CD4-positive, alpha-beta T cell treated with Interleukin-2 at 100 ng/mL for 4 hours (primary cell): ENCODE data around the gene SH3BP4.

Experiments used
- DNase-seq: peaks from one replicate; pipeline ENCODE4 v3.0.0-alpha.2; 2020; ENCODE audit warnings: low spot score

SH3BP4 gene

DNA sequence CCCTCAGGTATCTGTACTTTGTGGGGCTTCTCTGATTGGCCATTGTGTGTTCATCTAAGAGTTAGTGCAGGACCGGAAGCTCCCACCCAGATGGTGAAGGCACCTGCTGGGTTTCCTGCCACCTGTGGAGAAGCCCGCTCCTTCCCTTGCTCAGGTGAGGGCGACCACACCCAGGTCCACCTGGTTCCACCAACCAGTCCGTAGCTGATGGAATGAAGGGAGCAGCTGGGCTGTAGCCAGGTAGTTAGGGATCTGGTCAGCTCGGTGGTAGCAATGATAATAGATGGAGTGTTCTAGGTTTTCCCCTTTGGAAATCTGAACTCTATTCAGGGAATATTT, 16.0 kb downstream of the SH3BP4 start:
- no peak for DNase-seq

DNA sequence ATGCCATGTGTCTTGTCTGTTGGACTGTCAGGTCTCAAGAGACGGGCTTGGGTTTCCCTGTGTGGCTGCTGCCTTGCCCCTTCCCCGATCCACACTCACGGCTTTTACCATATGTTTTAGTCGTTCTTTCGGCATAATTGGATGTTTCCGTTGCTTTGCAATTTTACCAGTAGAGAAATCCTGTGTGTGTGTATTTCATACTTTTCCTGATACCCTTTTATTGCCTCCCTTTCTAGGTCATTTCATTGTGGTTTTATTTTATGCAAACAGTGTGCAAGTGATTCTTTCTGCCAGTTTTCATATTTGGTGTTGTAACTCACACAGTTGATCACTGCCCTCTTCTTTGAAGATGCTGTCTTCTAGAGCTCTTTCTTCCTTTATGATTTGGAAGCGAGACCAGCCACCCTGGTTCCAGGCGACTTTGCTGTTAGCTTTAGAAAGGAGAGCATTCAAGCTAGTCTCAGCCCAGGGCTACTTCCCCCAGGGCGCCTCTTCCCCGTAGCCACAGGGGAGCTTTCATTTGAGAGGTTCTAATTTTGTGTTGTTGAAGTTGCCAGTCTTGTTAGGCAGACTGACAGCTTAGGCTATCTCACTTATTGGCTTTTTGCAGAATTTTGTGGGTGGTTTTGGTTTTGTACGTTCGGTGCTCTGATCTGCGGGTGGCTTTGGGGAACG, 17.0 kb downstream of the SH3BP4 start:
- no peak for DNase-seq

DNA sequence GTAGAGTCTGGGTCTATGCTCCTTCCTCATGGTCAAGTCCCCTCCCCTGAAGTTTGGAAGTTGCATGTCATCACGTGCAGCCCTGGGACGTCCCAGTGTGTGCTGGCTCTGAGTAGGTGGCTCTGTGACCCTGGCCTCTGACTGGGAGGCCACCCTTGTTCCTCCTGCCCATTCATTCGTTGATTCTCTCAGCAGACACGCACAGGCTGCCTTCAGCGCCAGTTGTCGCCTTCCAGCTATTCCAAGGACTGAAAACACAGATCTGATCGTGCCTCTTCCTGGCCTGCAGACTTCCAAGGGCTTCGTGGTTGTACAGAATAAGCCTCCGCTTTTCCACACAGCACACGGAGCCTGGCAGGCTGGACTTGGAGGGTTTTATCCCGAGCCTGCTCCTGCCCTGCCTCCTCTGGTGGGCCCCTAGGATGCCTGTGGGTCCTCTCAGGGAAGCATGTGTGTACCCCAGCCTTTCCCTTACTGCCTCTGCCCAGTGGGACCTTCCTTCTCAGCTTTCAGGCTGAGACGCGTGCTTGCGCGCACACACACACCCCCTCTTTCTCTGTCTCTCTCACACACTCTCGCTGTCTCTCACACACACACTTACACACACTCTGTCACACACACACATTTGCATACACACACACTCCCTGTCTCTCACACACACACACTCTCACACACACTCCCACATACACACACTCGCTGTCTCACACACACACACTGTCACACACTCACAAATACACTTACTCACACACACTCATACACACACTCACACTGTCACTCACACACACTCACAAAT, 17.7 kb downstream of the SH3BP4 start:
- no peak for DNase-seq

DNA sequence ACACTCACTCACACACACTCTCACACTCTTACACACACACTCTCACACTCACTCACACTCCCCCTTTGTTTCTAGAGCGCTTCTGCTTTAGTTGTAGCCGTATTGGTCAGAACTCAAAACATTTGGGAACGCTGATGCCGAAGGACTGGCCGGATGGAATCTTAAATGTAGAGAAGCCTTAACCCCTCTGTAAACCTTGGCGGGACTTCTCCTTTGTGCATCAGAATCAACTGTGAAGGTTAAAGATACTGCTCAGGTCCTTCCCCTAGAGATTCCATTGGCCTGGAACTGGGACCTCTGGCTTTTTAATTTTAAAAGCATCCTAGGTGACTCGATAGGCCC, 18.3 kb downstream of the SH3BP4 start:
- no peak for DNase-seq

DNA sequence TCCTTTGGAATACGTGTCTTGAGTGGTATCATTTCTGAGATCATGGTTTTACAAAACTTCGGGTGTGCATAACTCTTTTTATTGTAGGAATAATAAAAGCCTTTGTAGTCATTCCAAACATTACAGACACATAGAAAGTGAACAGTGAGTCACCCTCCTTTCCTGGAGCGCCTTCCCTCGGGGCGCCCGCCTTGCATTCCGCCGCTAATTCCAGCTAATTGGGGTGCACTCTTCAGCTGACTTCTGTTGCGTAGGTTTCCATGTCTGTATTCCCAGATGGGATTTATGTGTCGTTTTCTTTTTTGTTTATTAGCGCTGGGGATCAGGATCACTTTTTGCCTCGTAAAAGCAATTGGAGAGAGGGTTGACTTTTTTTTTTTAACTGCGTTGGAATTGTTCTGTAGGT, 18.7 kb downstream of the SH3BP4 start:
- no peak for DNase-seq

DNA sequence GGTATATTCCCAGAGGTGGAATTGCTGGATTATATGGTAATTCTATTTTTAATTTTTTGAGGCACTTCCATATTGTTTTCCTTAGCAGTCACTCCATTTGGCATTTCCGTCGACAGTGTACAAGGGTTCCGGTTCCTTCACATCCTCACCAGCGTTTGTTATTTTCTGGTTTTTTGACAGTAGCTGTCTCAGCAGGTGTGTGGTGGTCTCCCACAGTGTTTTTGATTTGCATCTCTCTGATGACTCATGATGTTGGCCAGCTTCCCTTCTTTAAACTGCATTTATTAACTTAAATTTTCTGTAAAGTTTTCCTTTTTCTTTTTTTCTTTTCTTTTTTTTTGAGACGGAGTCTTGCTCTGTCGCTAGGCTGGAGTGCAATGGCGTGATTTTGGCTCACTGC, 19.7 kb downstream of the SH3BP4 start:
- no peak for DNase-seq

DNA sequence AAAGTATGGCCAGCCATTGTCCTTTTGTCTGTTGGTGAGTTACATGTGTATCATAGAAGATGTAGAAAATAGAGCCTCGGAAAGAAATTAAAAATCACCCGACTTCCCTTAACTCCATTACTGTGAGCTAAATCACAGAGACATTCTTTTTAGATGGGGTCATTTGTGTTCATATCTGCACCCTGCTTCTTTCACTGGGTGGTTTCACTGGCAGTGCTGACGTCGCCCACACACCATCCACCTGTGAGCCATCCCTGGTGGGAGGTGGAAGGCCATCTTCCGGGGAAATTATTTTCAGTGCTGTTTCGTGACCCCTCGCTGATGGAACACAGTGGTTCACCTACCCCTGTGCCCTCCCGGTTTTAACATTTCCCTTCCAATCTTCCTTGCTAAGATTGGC, 21.2 kb downstream of the SH3BP4 start:
- DNase-seq: no peak

DNA sequence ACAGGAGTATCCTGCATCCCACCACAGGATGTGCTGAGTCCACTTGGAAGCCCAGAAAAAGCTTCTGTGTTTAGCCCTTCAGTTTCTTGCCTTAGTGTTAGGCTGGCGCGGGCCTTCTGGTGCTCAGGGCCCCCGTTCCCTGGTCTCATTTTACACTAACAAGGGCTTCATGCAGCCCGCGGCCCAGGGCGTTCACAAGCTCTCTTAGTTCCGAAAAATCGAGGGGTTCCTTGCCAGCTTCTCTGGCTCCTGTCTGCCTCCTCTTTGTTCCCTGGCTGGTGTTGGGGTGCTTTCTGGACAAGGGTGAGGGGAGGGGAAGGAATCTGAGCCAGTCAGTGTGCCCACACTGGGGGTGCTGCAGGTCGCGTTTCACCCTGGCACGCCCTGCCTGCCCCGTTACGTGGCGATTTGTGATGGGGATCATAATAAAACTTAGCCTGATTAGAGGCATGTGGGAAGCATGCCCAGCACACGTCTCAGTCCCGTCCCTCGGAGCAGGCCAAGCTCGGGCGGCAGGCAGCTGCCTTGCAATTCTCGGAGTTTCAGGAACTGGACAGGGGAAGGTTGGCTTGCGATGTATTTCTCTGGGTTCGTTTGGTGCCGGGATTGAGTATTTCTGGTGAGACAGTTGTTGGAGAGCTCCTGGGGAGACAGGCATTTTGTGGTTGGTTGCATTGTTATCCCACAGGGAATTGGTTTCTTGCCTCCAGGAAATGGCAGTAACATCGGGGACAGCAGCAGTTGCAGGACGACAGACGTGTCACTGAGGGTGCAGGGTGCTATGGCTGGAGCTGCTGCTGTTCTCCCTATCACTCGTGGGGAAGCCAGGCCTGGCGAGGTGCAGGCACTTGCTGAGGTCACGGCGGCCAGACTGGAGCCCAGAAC, 22.9 kb downstream of the SH3BP4 start:
- DNase-seq: no peak

DNA sequence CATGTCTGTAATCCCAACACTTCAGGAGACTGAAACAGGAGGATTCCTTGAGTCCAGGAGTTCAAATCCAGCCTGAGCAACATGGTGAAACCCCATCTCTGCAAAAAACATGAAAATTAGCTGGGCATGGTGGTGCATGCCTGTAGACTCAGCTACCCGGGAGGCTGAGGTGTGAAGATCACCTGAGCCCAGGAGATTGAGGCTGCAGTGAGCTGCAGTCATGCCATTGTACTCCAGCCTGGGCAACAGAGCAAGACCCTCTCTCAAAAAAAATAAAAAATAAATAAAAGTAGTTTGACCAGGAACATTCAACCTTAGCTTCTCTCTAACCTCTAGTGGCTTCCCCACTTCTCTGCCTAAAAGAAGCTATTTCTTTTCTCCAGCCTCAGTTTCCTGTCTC, 23.8 kb downstream of the SH3BP4 start:
- DNase-seq: no peak

DNA sequence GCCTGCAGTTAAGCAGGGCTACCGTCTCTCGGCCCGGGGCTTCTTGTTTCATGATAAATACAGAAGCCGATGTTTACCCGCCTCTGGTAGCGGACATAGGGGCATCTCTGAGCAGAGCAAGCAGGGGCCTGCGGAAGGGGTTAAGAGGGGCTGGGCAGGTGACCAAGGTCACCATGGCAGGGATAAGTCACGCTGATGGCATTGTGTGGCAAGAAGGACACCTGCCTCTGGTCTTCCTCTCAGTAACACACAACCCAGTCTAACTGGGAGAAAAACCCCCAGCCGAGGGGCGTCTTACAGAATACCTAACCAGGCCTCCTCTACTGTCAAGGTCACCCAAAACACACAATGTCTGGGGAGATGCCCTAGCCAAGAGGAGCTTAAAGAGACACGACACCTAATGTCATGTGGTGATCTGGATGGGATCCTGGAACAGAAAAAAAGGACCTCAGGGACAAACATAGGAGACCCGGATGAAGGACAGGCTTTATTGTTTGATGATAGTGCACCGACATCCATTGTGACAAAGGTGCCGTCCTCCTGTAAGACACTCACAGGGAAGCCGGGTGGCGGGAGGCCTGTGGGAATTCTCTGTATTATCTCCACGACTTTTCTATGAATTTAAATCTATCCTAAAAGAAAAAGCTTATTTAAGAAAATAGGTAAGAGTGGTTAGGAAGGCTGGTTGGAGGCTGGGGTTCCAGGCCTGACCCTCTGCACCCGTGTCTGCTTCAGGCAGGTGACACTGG, 24.8 kb downstream of the SH3BP4 start:
- DNase-seq: no peak

DNA sequence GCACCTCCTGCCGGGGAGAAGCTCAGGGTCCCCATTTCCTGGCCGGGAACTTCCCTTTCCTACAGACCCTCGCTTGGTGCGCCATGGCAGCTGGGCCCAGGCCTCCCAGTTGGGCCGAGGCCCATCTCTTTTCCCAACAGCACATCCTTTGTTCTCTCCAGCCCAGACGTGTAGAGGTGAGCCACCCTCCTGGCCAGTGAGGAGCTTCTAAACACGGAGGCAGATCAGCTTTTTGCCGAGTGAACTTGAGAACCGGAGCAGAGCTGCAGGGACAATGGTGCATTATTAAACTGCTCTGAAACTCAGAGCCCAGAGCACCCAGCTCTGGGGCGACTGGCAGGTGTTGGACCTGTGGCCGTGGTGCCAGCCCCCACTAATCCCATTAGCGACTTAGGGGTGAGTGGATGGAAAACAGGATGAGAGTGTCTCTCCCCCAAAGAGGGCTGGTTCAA, 25.4 kb downstream of the SH3BP4 start:
- no peak for DNase-seq

DNA sequence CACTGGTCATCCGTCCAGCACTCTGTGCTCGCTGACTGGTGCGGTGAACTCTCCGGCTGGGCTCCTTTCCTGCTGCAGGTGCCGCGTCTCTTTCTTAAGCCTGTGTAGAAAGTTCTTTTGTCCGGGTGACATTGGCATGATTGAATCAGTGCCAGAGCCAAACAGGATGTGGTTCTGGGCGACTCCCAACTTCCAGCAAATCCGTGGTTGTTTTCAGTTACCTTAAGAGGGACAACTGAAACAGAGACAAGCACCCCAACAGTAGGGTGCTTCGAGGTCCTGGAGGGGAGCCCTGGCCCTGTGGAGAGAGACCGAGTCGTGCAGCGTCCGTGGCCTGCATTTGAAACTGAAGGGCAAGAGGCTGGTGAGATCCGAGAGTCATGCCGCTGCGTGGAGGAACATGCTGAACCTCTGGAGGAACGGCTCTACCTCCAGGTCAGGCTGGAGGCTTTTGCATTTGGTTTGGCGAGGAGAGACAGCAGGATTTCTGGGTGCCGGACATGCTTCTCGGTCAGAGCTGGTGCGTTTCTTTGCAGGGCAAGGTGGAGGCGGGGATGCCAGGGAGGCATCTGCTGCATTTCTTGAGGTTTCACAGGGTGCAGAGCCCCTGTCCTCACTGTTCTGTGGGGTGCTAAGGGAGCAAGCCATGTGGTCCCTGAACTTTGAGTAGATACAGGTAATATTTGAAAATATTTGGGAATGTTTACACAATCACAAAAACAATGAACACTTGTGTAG, 26.8 kb downstream of the SH3BP4 start:
- DNase-seq: no peak

DNA sequence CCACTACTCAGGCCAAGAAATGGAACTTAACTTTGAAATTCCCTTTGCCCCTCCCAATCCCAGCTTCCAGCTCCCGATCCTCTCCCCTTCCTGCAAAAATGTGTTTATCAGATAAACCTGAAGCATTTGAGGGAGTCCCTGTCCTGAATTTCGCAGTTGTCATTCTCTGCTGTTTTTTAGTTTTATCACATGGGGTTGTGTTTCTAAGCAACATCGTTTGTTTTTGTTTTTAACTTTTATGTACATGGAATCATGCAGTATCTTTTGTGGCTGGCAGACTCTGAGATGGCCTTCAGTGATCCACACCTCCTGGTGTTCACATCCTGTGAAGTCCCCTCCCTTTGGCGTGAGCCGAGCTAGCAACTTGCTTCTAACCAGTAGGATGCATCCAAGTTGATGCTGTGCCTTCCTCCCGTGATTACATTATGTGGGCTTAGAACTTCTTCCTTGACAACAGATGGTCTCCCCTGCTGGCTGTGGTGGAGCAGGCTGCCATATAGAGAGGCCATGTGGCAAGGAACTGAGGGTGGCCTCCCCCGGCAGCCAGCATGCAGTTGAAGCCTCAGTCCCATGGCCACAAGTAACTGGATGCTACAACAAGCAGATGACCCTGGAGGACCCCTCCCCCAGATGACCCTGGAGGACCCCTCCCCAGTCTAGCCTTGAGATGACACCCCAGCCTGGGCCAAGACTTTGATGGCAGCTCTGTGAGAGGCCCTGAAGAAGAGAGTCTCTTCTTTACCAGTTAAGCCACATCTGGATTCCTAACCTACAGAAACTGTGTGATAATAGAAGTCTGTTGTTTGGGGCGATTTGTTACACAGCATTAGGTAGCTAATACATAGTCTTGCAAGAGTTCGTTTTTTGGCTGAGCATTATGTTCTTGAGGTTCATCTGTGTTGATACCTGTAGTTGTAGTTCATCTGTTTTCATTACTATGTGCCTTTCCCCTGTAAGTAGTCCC, 27.7 kb downstream of the SH3BP4 start:
- DNase-seq: no peak

DNA sequence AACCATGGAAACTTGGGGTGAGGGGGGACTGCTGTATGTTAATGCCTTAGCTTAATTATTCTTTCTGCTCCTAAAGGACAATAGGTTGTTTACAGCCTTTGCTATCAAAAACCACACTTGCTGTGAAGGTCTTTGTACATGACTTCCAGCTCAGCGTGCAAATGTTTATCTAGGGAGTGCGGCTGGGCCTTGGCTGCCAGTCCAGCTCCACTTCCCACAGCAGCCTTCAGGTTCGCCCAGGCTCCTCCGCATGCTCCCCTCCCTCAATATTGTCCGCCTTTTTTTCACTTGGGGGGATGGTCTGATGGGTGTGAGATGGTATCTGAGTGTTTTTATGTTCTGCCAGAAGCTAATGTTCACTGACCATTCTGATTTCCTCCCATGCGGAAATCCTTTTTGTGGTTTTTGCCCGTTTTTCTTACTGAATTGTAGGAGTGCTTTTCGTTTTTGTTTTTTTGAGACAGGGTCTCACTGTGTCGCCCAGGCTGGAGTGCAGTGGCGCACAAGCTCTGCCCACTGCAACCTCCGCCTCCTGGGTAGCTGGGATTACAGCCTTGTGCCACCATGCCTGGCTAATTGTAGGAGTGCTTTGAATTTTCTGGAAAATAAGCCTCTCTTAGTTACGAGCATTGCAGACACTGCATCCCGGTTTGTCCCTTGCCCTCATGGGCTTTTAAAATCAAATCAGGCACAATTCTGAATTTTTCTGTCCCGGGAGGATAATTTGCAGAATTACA, 28.8 kb downstream of the SH3BP4 start:
- no peak for DNase-seq

DNA sequence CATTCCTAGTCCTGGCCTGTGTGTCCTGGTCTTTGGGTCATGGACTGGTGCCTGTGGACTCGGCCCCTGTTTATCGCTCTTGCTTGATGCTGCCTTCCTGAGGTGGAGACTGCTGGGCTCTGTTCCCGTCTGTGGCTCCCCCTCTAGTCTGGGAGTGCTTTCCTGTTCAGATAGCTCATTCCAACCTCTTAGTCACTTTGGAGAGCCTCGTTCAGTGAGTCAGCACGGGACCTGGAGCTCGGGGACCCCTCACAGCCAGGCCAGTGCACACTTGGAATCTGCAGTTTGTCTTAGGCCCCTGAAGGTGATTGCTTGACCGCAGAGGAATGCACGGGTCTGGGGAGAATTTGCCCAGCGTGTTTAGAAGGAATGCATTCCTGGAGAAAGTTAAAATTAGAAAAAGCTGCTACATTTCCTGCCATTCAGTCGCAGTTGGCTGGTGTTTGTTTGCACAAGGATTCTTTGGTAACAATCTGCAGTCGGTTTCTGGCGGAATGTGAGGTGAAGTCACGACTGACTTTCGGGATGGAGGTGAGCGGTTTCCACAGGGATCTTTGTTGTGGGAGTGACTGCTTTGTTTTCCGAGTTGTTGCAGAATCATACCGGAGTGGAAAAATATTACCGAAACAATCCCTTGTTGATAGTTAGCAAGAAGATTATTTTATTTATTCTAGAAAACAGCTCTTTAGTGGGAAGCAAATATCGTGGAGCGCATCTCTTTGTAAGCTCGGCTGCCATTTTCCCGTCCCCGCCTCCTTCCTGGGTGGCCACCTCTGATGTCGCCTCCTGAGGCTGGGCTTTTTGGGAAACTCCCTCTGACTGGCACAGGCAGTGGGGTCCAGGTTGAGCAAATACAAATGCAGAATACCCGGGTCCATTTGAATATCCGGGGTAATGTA, 29.6 kb downstream of the SH3BP4 start:
- DNase-seq: no peak

DNA sequence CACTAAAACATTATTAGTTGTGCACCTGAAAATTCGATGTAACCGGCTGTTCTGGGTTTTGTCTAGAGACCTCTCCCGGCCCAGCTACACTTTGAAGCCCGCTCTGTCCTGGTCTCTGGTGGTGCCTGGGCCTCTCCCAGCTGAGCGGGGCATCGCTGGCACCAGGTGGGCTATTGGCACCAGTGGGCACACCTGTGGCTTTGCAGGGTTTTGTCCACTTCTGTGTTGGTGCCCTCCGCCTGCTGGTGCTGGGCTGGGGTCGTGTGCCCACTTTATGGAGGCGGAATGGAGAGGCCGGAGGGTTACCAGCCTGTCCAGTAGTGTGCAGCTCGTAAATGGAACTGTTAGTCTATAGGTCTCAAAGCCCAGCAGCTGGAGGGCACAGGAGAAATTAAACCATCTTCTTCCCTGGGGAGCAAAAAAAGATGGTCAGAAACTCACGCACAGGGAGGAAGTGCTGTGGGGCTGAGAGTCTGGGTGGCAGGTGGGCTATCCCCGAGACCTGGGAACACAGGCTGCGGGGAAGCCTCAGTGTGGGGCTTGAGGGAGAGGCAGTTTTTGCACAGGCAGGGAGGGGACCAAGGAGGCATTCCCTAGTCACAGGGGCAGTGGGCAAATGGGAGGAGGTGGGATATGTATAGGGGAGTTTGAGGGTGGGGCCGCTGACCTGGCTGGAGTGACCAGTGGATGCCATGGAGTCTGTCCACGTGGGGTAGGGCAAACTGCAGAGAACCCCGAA, 30.4 kb downstream of the SH3BP4 start:
- no peak for DNase-seq

DNA sequence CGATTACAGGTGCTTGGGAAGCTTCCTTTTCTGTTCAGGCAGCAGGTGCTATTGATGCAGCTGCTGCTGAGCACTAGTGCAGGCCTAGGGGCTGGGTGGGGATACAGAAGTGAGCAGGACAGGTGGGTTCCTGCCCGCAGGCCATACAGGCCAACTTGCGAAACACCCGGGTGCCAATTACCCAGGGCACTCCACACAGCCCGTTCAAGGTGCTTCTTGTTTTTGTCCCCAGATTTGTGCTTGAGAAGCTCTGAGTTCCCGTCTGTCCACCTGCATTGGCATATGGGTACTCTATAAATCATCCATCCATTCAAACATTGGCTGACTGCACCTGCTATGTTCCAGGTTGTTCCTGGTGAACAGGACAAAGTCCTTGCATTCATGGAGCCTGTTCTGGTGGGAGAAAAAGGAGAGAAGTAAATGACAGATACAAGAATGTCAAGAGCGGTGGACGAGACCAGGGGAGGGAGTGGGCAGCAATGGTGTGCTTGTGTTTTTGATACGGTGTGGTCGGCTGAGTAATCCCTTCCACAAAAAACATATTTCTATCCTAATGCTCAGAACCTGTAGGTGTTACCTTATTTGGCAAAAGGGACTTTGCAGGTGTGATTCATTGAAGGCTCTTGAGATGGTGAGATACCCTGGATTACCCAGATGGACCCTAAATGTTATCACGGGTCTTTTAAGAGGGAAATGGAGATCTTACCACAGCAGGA, 31.4 kb downstream of the SH3BP4 start:
- DNase-seq: no peak
